H1 (cell line): ENCODE data around the gene FGF14. TPM values are rescaled to one million over a fixed set of nuclear protein-coding genes. Genes with fewer than 3 reads are reported as not detected.

Experiments
- CTCF ChIA-PET: fragments of 300-600 bp; sonication (Branson Sonifier 250); formaldehyde crosslinking; loops from one replicate; lab custom pipeline; 2021; ENCODE audit not compliant: partially characterized antibody; lab: Charles Lee
- POLR2A ChIA-PET: fragments of 300-600 bp; sonication (Branson Sonifier 250); formaldehyde crosslinking; loops from one replicate; lab custom pipeline; 2021; ENCODE audit warnings: inconsistent platforms; ENCODE audit not compliant: partially characterized antibody; lab: Charles Lee
- DNase-seq, 2 experiments: peaks; one replicate each; pipeline versions ENCODE4 v3.0.0 to v3.0.0-alpha.2; 2010 to 2022; ENCODE audit warnings: low spot score in 2 of 2, low read depth in 1 of 2, mixed read lengths in 1 of 2
- FAIRE-seq: peaks from 2 replicates; lab custom pipeline; 2011; peaks lifted over from hg19 to GRCh38; lab: Jason Lieb, UNC
- H2AFZ ChIP-seq: 2 replicates; pipeline ENCODE4 v1.8.1; 2012; ENCODE audit warnings: low read length, inconsistent platforms
- H2AK5ac ChIP-seq: 2 replicates; pipeline ENCODE4 v1.6.1; 2013; ENCODE audit warnings: low read depth, low read length
- H2BK120ac ChIP-seq: replicated peaks from 2 replicates; pipeline ENCODE3; 2013; ENCODE audit warnings: low read depth, low read length, inconsistent platforms
- H2BK12ac ChIP-seq: 2 replicates; pipeline ENCODE4 v1.6.1; 2013; ENCODE audit warnings: low read depth, low read length
- H2BK15ac ChIP-seq: 2 replicates; pipeline ENCODE4 v1.6.1; 2013; ENCODE audit warnings: low read length
- H2BK20ac ChIP-seq: 2 replicates; pipeline ENCODE4 v1.6.1; 2013; ENCODE audit warnings: low read length
- H2BK5ac ChIP-seq: 2 replicates; pipeline ENCODE4 v1.6.1; 2013; ENCODE audit warnings: low read depth, low read length
- H3K14ac ChIP-seq: 2 replicates; pipeline ENCODE4 v1.6.1; 2013; ENCODE audit warnings: inconsistent platforms; ENCODE audit not compliant: insufficient read length
- H3K18ac ChIP-seq: 2 replicates; pipeline ENCODE4 v1.6.1; 2013; ENCODE audit warnings: low read length; ENCODE audit errors: extremely low read depth
- H3K23ac ChIP-seq: 2 replicates; pipeline ENCODE4 v1.6.1; 2013; ENCODE audit warnings: inconsistent platforms; ENCODE audit not compliant: insufficient read length
- H3K23me2 ChIP-seq: 2 replicates; pipeline ENCODE4 v1.6.1; 2013; ENCODE audit warnings: low read depth, low read length
- H3K27ac ChIP-seq: 2 replicates; pipeline ENCODE4 v1.6.1; 2011; ENCODE audit warnings: low read depth, low read length, inconsistent platforms
- H3K27me3 ChIP-seq, 4 experiments: replicated peaks in 1 of 4; 1 replicate in 1 of 4; 2 replicates in 3 of 4; pipeline versions ENCODE4 v1.6.1 to v1.8.1; 2011 to 2013; ENCODE audit warnings: low read length in 3 of 4, mild to moderate bottlenecking in 3 of 4, inconsistent platforms in 2 of 4, mixed read lengths in 2 of 4, moderate library complexity in 1 of 4; ENCODE audit not compliant: control insufficient read depth in 3 of 4, insufficient read depth in 3 of 4; ENCODE audit errors: extremely low read depth in 1 of 4
- H3K36me3 ChIP-seq, 4 experiments: 2 replicates each; pipeline versions ENCODE4 v1.6.1 to v1.8.1; 2011 to 2013; ENCODE audit warnings: mild to moderate bottlenecking in 4 of 4, low read length in 3 of 4, moderate library complexity in 2 of 4, control low read depth in 1 of 4, inconsistent platforms in 1 of 4; ENCODE audit not compliant: insufficient read depth in 4 of 4, control insufficient read depth in 2 of 4
- H3K4ac ChIP-seq: replicated peaks from 2 replicates; pipeline ENCODE3; 2013; ENCODE audit warnings: low read length, low read depth, mixed read lengths, inconsistent platforms; ENCODE audit not compliant: insufficient read length
- H3K4me1 ChIP-seq, 4 experiments: replicated peaks in 1 of 4; 1 replicate in 1 of 4; 2 replicates in 3 of 4; pipeline versions ENCODE4 v1.6.1 to v1.8.1; 2011 to 2013; ENCODE audit warnings: low read length in 3 of 4, inconsistent platforms in 2 of 4, mixed read lengths in 1 of 4; ENCODE audit not compliant: insufficient read depth in 4 of 4, control insufficient read depth in 3 of 4
- H3K4me2 ChIP-seq, 2 experiments: 2 replicates each; pipeline versions ENCODE4 v1.6.1 to v1.8.1; 2011 to 2013; ENCODE audit warnings: low read depth in 2 of 2, low read length in 2 of 2, control low read depth in 1 of 2, inconsistent platforms in 1 of 2, mild to moderate bottlenecking in 1 of 2; ENCODE audit not compliant: insufficient read depth in 1 of 2
- H3K4me3 ChIP-seq, 4 experiments: fragments of 200-600, 300-600 bp in 1 of 4; sonication (generic), shearing (Covaris generic), sonication (Bioruptor Twin) in 1 of 4; 2 replicates each; pipeline versions ENCODE4 v1.5.1 to v1.8.1; 2011 to 2016; ENCODE audit warnings: low read length in 4 of 4, low read depth in 3 of 4, control low read depth in 2 of 4, inconsistent platforms in 2 of 4, mild to moderate bottlenecking in 2 of 4, mixed read lengths in 1 of 4, moderate library complexity in 1 of 4; ENCODE audit not compliant: insufficient read depth in 2 of 4; ENCODE audit errors: extremely low read depth in 1 of 4
- H3K56ac ChIP-seq: replicated peaks from 2 replicates; pipeline ENCODE3; 2013; ENCODE audit warnings: low read depth, mild to moderate bottlenecking, mixed read lengths, low read length, inconsistent platforms; ENCODE audit not compliant: insufficient read length
- H3K79me1 ChIP-seq: 2 replicates; pipeline ENCODE4 v1.6.1; 2013; ENCODE audit warnings: low read depth, low read length, control low read depth
- H3K79me2 ChIP-seq, 2 experiments: 2 replicates each; pipeline versions ENCODE4 v1.6.1 to v1.8.1; 2012 to 2013; ENCODE audit warnings: low read length in 2 of 2, mild to moderate bottlenecking in 2 of 2, inconsistent platforms in 1 of 2; ENCODE audit not compliant: insufficient read depth in 2 of 2, control insufficient read depth in 1 of 2
- H3K9ac ChIP-seq, 4 experiments: replicated peaks in 1 of 4; 1 replicate in 1 of 4; 2 replicates in 3 of 4; pipeline versions ENCODE4 v1.6.1 to v1.8.1; 2011 to 2013; ENCODE audit warnings: low read depth in 3 of 4, low read length in 3 of 4, control low read depth in 2 of 4, mild to moderate bottlenecking in 2 of 4, moderate library complexity in 2 of 4, inconsistent platforms in 1 of 4; ENCODE audit errors: extremely low read depth in 1 of 4
- H3K9me3 ChIP-seq, 2 experiments: 2 replicates each; pipeline versions ENCODE4 v1.6.1 to v1.8.1; 2012 to 2013; ENCODE audit warnings: mild to moderate bottlenecking in 2 of 2, moderate library complexity in 2 of 2, control low read depth in 1 of 2, inconsistent platforms in 1 of 2, low read depth in 1 of 2, low read length in 1 of 2, mixed read lengths in 1 of 2; ENCODE audit not compliant: insufficient read depth in 2 of 2
- H4K20me1 ChIP-seq, 2 experiments: replicated peaks in 1 of 2; 2 replicates each; pipeline versions ENCODE3 to v1.8.1; 2011 to 2013; ENCODE audit warnings: inconsistent platforms in 2 of 2, low read length in 2 of 2, mild to moderate bottlenecking in 1 of 2; ENCODE audit not compliant: insufficient read depth in 2 of 2, control insufficient read depth in 1 of 2
- H4K5ac ChIP-seq: 2 replicates; pipeline ENCODE4 v1.6.1; 2013; ENCODE audit warnings: low read length, low read depth, mixed read lengths, inconsistent platforms; ENCODE audit not compliant: insufficient read length
- H4K8ac ChIP-seq: 2 replicates; pipeline ENCODE4 v1.8.0; 2013; ENCODE audit warnings: mild to moderate bottlenecking, moderate library complexity, low read length, inconsistent platforms; ENCODE audit not compliant: insufficient read depth; ENCODE audit errors: extremely low read depth
- H4K91ac ChIP-seq: replicated peaks from 2 replicates; pipeline ENCODE3; 2013; ENCODE audit warnings: low read length, mixed read lengths, inconsistent platforms; ENCODE audit not compliant: insufficient read length
- BACH1 ChIP-seq: IDR thresholded peaks from 2 replicates; pipeline ENCODE4 v1.6.1; 2012; ENCODE audit warnings: low read length, improper control_type of control experiment
- BCL11A ChIP-seq, 2 experiments: IDR thresholded peaks; one replicate each; pipeline ENCODE4 v1.6.1; 2011; ENCODE audit warnings: low read depth in 2 of 2, low read length in 2 of 2, mild to moderate bottlenecking in 2 of 2
- GTF2F1 ChIP-seq: IDR thresholded peaks from 2 replicates; pipeline ENCODE4 v1.6.1; 2012; ENCODE audit warnings: low read depth, low read length, improper control_type of control experiment, borderline replicate concordance
- JUND ChIP-seq: IDR thresholded peaks from 2 replicates; pipeline ENCODE4 v1.6.1; 2011; ENCODE audit warnings: mild to moderate bottlenecking, improper control_type of control experiment, low read length
- NANOG ChIP-seq: IDR thresholded peaks from 2 replicates; pipeline ENCODE4 v1.6.1; 2011; ENCODE audit warnings: low read length, low read depth, mild to moderate bottlenecking, inconsistent platforms; ENCODE audit not compliant: insufficient read depth, poor library complexity, severe bottlenecking
- SAP30 ChIP-seq: fragments of 300-600 bp; sonication (generic); IDR thresholded peaks from 2 replicates; pipeline ENCODE4 v1.7.1; 2012; ENCODE audit warnings: low read length, moderate library complexity, mild to moderate bottlenecking, inconsistent platforms; ENCODE audit not compliant: insufficient read depth, insufficient replicate concordance
- SIN3A ChIP-seq, 2 experiments: IDR thresholded peaks in 1 of 2; conservative IDR thresholded peaks in 1 of 2; 2 replicates each; pipeline ENCODE4 v1.6.1; 2011 to 2012; ENCODE audit warnings: low read length in 2 of 2, improper control_type of control experiment in 1 of 2, low read depth in 1 of 2, mild to moderate bottlenecking in 1 of 2
- SIX5 ChIP-seq: IDR thresholded peaks from 2 replicates; pipeline ENCODE4 v1.6.1; 2011; ENCODE audit warnings: mild to moderate bottlenecking, low read depth, low read length
- TAF1 ChIP-seq: IDR thresholded peaks from 2 replicates; pipeline ENCODE4 v1.6.1; 2011; ENCODE audit warnings: mild to moderate bottlenecking, low read depth, low read length
- WGBS, 2 experiments: shearing (Covaris generic) in 1 of 2; methylation state at CpG; one replicate each; pipeline versions ENCODE4 v1.1.6 to v1.1.7; 2013 to 2015; ENCODE audit warnings: low lambda C conversion rate in 2 of 2, mixed read lengths in 2 of 2, inconsistent platforms in 1 of 2, low coverage in 1 of 2, missing lambda C conversion rate in 1 of 2; ENCODE audit not compliant: insufficient replicate concordance in 2 of 2, insufficient coverage in 1 of 2, insufficient read length in 1 of 2; ENCODE audit errors: extremely low coverage in 1 of 2, missing lambda C conversion rate in 1 of 2; 5-methylcytosine and 5-hydroxymethylcytosine counted together
- polyA plus RNA-seq, 7 experiments: library from polyadenylated mRNA; depleted of rRNA in 3 of 7; stranded (reverse) in 5 of 7; unstranded in 2 of 7; fragments of >200 nt in 5 of 7; fragments of 200-250 nt in 2 of 7; gene quantifications; 1 replicate in 5 of 7; 2 replicates in 1 of 7; 4 replicates in 1 of 7; pipeline versions ENCODE4 v1.2.1 to v1.2.3, GENCODE V29; 2011 to 2013; ENCODE audit warnings: missing spikeins in 2 of 7, mixed read lengths in 2 of 7
- total RNA-seq: library from RNA; stranded (reverse); fragmentation: NEBNext Ultra II Directional; extraction: Animal tissue kit (Norgen Biotek cat#: 25700); gene quantifications from 2 replicates; pipeline ENCODE4 v1.2.1, GENCODE V29; 2021

The FGF14 gene
- total and polyA plus RNA-seq, 2 of the 8 experiments (the other 6 are each of a cell fraction or from before 2014, with no cell fraction given), result 0.05 to 0.58 TPM

DNA sequence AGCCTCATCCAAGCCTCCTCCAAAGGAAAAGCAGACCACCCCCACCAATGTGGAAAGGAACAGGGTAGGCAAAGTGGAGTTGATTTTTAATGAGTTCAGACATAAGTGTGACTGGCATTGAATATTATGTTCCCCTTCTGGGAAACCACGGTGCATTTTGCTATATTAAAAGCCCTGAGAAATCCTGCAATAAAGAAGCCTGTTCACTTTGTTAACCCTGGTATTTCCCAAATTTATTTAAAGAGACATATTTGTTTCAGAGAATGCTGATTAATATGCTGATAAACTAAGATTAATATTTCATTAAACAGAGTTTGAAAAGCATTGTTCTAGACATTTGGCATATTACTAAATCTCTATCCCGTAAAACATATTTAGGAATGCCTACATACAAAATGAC, 151.4 kb downstream of the FGF14 start:
- Histone ChIP-seq H3K4ac (no peak overlapping the region), H2AK5ac (no peak overlapping the region), H3K56ac (no peak overlapping the region), H2BK12ac (no peak overlapping the region), H2BK5ac (no peak overlapping the region), H3K4me2 (no peak overlapping the region), H4K91ac (no peak overlapping the region), H3K4me3 (no peak overlapping the region), H3K18ac (no peak overlapping the region), H3K27ac (no peak overlapping the region), H3K4me1 (no peaks in the 10 kb centered on the region), H3K9me3 (no peaks in the 10 kb centered on the region), H4K8ac (no peak overlapping the region), H4K20me1 (no peaks in the 10 kb centered on the region), H3K23ac (no peak overlapping the region), H2BK20ac (no peak overlapping the region), H2BK15ac (no peak overlapping the region), H4K5ac (no peak overlapping the region), H3K79me2 (no peaks in the 10 kb centered on the region), H3K79me1 (no peaks in the 10 kb centered on the region), H3K9ac (no peak overlapping the region), H3K27me3 (no peaks in the 10 kb centered on the region), H2BK120ac (no peak overlapping the region), H2AFZ (no peak overlapping the region), H3K14ac (no peak overlapping the region), H3K23me2 (no peaks in the 10 kb centered on the region; the same call in 1 of the 2 replicates), H3K36me3 (no peaks in the 10 kb centered on the region)
- 93% methylated on average over 2 of the region's 2 CpGs; no CpG with 5 or more reads in 1 of the 2 experiments for WGBS, 2 experiments
- ChIA-PET CTCF (no interaction called here), POLR2A (no interaction called here)
- DNase-seq (no peak), FAIRE-seq (no peak)
- TF ChIP-seq GTF2F1 (no peak), NANOG (no peak), BCL11A (IDR thresholded peaks at IDR 0.05; ENCODE audit: low read depth in 2 of 2, low read length in 2 of 2) (no peak), SAP30 (no peak), SIN3A (conservative IDR thresholded peaks at IDR 0.05 in 1 of 2, IDR thresholded peaks at IDR 0.05 in 1 of 2; ENCODE audit: low read depth in 1 of 2, low read length in 2 of 2) (no peak), JUND (no peak), SIX5 (no peak), TAF1 (no peak), BACH1 (no peak)
